ENCODE measurements around the gene GDF11. TPM values are rescaled to one million over a fixed set of nuclear protein-coding genes. Genes with fewer than 3 reads are reported as not detected.

Gene GDF11
- total RNA-seq, 1 donor from 2014 or later: 50.3 TPM

- H3K4me3 Mint-ChIP-seq (ENCODE audit: low read depth): no peak overlapping the region
- no peak for TF ChIP-seq CTCF (IDR thresholded peaks at IDR 0.05; ENCODE audit: unreplicated experiment)
- no peak overlapping the region for H3K27ac Mint-ChIP-seq
- DNase-seq (ENCODE audit: low spot score, unreplicated experiment): no peak
- H3K9me3 Mint-ChIP-seq (ENCODE audit: low read depth): no peaks in the 10 kb centered on the region
- H3K27me3 Mint-ChIP-seq: no peaks in the 10 kb centered on the region
- H3K36me3 Mint-ChIP-seq (ENCODE audit: insufficient read depth): peaks cover 12% of the 10 kb centered on the region
- peaks cover 6% of the 10 kb centered on the region for H3K4me1 Mint-ChIP-seq (ENCODE audit: low read depth)
Observed at GRCh38 chr12:55795950-55796349, 53.0 kb downstream of the GDF11 start.

- peak; percentile 71 for TF ChIP-seq CTCF (IDR thresholded peaks at IDR 0.05; ENCODE audit: unreplicated experiment)
- Mint-ChIP-seq H3K9me3 (ENCODE audit: low read depth) (no peaks in the 10 kb centered on the region), H3K36me3 (ENCODE audit: insufficient read depth) (peaks cover 15% of the 10 kb centered on the region), H3K27me3 (no peaks in the 10 kb centered on the region), H3K27ac (no peak overlapping the region), H3K4me3 (ENCODE audit: low read depth) (no peak overlapping the region), H3K4me1 (ENCODE audit: low read depth) (peaks cover 6% of the 10 kb centered on the region)
- no peak for DNase-seq (ENCODE audit: low spot score, unreplicated experiment)
Observed at GRCh38 chr12:55797068-55797467, 54.1 kb downstream of the GDF11 start.

GRCh38 chr12:55797550-55797949, 54.6 kb downstream of the GDF11 start:
- Mint-ChIP-seq H3K27me3 (no peaks in the 10 kb centered on the region), H3K27ac (no peak overlapping the region), H3K4me1 (ENCODE audit: low read depth) (peaks cover 6% of the 10 kb centered on the region), H3K9me3 (ENCODE audit: low read depth) (no peaks in the 10 kb centered on the region), H3K36me3 (ENCODE audit: insufficient read depth) (peaks cover 14% of the 10 kb centered on the region), H3K4me3 (ENCODE audit: low read depth) (no peak overlapping the region)
- no peak for DNase-seq (ENCODE audit: low spot score, unreplicated experiment)
- TF ChIP-seq CTCF (IDR thresholded peaks at IDR 0.05; ENCODE audit: unreplicated experiment): no peak

Other genes with a start within 250 kb of the GDF11 start
- not detected in 2 replicates for gene OR6C4, start 193.5 kb upstream of the GDF11 start, total RNA-seq
- gene OR2AP1, start 170.7 kb upstream of the GDF11 start, total RNA-seq: not detected in 2 replicates
- gene OR10P1, start 106.2 kb upstream of the GDF11 start, total RNA-seq: not detected in 2 replicates
- gene ITGA7, start 35.2 kb upstream of the GDF11 start, total RNA-seq: 23.6 and 25.1 TPM in 2 replicates
- gene BLOC1S1, start 27.1 kb upstream of the GDF11 start, total RNA-seq: 65.8 and 68.5 TPM in 2 replicates
- 7.9 and 9.7 TPM in 2 replicates for gene RDH5, start 22.7 kb upstream of the GDF11 start, total RNA-seq
- 407 and 432 TPM in 2 replicates for gene CD63, start 14.1 kb upstream of the GDF11 start, total RNA-seq
- gene SARNP, start 74.6 kb downstream of the GDF11 start, total RNA-seq: 85.7 and 91.0 TPM in 2 replicates
- 36.5 and 40.5 TPM in 2 replicates for gene ORMDL2, start 74.9 kb downstream of the GDF11 start, total RNA-seq
- 37.6 and 38.6 TPM in 2 replicates for gene DNAJC14, start 86.5 kb downstream of the GDF11 start, total RNA-seq
- gene MMP19, start 99.8 kb downstream of the GDF11 start, total RNA-seq: 0.62 and 0.89 TPM in 2 replicates
- gene PYM1, start 184.8 kb downstream of the GDF11 start, total RNA-seq: 38.0 and 42.8 TPM in 2 replicates
- gene DGKA, start 188.0 kb downstream of the GDF11 start, total RNA-seq: 10.2 and 16.8 TPM in 2 replicates
- 3.7 and 6.3 TPM in 2 replicates for gene PMEL, start 222.9 kb downstream of the GDF11 start, total RNA-seq
- gene CDK2, start 223.7 kb downstream of the GDF11 start, total RNA-seq: 62.1 and 66.9 TPM in 2 replicates
- gene RAB5B, start 231.0 kb downstream of the GDF11 start, total RNA-seq: 111 and 116 TPM in 2 replicates

Data from progenitor cell of endocrine pancreas (in vitro differentiated cells).